AG20443 (cell line): ENCODE measurements around the gene SLC35B4.

Experiments
- DNase-seq: peaks from one replicate; pipeline ENCODE4 v3.0.0; 2012; ENCODE audit warnings: low spot score, mixed read lengths

The SLC35B4 gene

GRCh38 chr7:134316539-134317344 lies at the start of gene SLC35B4:
Gene SLC35B4 (minus strand): TSS chr7:134316930. CDS start chr7:134316751, 179 bp downstream.
- peak; percentile 99 for DNase-seq

DNA sequence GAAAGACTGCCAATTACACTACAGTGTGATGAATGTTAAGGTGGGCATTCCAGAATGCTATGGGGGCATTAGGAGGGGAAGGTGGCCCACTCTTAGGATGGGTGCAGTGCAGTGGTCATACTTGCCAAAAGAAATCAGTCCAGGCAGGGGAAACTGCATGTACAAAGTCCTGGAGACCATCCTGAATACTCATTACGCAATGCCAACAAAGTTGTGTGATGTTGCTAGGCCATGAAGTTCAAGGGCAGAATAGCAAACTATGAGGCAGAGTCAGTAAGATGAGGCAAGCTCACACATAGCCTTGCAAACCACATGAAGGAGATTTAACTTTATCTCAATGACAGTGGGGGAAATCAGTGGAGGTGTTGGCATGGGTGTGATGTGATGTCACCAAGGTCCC lies 49.8 kb upstream of the SLC35B4 start:
- no peak for DNase-seq

GRCh38 chr7:134365341-134366054 lies 48.8 kb upstream of the SLC35B4 start:
- peak; percentile 69 for DNase-seq

GRCh38 chr7:134364619-134365037 lies 47.9 kb upstream of the SLC35B4 start:
- peak; percentile 52 for DNase-seq

DNA sequence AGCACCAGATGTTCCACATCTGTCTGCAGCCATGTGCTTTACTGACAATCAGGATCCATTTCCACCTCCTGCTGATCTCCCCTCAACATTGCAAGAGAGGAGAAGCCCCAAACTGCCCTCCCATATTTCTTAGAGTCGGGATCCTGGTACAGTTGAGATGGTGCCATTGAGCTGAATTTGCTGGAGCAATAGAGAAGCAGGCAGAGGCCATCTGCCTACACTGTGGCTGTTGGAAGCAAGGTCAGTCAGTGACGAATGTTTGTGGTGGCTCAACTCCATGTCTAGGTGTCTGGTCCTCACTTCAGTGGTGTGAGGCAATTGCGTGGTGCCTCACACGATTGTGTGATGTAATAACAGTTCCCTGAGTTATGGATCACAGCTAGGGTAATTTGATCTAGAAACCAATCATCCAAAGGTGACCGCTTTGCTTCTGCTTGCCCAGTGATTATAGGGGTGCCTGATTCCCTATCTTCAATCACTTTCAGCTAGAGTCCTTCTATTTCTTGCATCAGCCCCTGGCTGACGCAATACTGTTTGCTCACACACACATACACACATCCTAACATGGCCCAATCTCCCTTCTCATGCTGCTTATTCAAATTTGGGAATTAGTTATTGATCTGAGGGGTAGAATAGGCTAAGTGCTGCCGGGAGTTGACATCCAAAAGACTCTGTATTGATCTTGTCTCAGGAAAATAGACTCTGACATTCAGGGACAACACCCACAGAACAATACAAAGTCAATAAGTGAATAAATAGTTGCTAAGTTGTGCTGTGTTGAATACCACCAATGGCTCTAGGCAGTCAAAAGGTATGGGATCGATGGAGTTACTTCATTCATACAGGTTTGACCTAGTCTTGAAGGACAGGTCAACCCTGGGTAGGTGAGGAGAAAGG lies 46.1 kb upstream of the SLC35B4 start:
- DNase-seq = peak; percentile 21

DNA sequence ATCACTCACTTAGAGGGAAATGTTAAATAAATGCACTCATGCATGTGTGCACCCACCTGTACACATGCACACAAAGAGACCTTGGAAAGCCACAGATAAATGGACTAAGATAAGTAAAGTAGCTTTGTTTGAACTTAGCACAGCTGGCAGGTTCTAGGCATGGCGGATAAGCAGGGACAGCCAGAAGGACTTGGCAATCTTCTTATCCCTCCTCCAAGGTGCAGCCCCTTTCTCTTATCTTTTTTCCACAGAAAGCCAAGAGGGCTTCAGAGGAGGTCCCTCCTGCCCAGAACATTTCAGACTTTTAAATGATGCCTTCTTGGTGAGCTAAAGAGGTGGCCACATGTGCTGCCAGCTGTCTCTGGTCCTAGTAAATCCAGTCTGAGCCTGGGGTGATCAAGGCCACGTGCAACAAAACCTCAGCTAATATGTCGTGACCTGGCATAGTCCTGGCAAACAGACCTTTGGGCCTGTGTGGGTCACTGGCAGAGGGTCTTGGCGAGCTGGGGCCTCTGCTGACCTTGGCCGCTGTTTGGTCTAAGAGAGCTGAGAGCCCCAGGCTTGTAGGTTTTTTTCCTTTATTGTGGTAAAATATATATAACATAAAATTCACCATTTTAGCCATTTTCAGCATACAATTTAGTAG lies 43.2 kb upstream of the SLC35B4 start:
- no peak for DNase-seq

GRCh38 chr7:134357486-134357885 lies 40.8 kb upstream of the SLC35B4 start:
- DNase-seq = no peak

- no peak for DNase-seq
These were observed 39.7 kb upstream of the SLC35B4 start for GRCh38 chr7:134356421-134356936.

- DNase-seq = peak; percentile 67
These were observed 39.2 kb upstream of the SLC35B4 start for GRCh38 chr7:134355927-134356326.

DNA sequence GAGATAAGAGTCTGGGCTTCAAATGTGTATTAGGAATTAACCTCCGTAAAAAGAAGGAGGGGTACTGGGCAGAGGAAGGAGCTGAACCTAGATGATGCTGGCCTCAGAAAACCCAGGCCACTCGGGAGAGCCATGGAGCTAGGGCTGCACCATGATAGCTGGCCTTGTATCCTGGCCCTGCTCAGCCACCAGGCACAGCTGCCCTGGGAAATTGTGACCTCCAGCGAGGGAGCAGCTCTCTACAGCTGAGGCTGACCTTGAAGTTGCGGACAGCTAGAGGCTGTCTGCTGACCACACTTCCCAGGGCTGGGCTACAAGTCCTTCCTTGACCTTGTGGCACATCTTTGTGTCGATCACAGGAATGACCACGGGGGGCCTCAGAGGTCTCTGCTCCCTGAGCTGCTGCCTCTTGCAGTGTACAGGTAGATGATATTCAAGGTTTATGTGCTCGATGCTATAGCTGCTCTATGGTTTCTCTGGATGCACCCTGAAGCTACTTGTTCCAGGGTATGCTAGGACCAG lies 38.3 kb upstream of the SLC35B4 start:
- DNase-seq = no peak

- no peak for DNase-seq
These were observed 36.7 kb upstream of the SLC35B4 start for GRCh38 chr7:134353411-134353810.

DNA sequence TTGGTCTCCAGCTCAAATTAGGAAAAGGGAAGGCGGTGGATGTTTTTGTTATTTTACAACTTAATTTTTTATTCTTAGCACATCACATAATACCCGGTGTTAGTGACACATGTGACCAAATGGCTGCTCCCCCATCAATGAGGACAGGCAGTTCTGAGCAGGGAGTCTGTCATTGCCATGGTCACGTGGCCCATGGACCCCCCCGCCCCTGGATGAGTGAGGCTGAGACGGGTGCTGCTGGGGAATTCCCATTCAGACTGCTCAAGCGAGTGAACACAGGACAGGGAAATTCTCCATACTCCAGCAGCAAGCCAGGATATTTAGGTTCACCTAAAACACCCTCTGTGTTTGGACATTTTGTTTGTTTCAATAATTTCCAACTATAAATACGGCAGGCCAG lies 34.7 kb upstream of the SLC35B4 start:
- DNase-seq = no peak

DNA sequence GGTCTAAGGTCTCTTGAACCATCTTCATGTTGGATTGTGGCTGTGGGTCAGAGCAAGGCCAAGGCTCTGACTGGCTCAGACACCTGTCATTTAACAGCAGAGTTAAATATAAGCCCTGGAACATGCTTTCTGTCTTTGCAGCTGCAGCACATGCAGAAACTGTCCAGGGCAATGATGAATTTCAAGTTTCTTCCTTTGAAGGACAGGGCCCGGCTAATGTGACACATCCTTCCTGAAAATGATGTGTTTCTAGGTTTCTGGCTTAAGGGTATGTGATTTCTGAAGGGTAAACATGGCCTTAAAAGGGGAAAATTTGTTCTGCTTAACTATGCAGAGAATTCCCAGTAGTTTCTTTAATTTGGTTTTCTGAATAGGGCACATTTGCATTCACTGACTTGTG lies 34.0 kb upstream of the SLC35B4 start:
- no peak for DNase-seq

- DNase-seq = no peak
These were observed 30.8 kb upstream of the SLC35B4 start for GRCh38 chr7:134347567-134347966.

GRCh38 chr7:134343796-134344195 lies 27.1 kb upstream of the SLC35B4 start:
- no peak for DNase-seq

- no peak for DNase-seq
These were observed 26.4 kb upstream of the SLC35B4 start for GRCh38 chr7:134343136-134343535.

DNA sequence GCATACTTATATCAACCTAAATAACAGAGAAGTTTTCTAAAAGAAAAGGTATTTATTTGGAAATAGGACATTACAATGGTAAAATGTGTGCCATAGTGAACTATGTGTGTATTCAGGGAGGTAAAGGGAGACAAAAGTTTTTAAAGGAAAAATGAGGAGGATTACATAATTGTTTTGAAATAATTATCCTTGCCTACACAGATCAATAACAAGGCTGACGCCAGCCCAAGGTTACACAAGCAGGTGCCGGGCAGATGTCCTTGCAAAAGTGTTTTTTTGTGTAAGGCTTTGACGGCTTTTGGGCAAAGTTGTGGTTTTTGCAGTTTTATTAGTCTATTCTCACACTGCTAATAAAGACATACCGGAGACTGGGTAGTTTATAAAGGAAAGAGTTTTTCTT lies 22.7 kb upstream of the SLC35B4 start:
- DNase-seq = no peak

GRCh38 chr7:134337980-134338379 lies 21.2 kb upstream of the SLC35B4 start:
- DNase-seq = no peak

GRCh38 chr7:134334408-134334807 lies 17.7 kb upstream of the SLC35B4 start:
- no peak for DNase-seq

DNA sequence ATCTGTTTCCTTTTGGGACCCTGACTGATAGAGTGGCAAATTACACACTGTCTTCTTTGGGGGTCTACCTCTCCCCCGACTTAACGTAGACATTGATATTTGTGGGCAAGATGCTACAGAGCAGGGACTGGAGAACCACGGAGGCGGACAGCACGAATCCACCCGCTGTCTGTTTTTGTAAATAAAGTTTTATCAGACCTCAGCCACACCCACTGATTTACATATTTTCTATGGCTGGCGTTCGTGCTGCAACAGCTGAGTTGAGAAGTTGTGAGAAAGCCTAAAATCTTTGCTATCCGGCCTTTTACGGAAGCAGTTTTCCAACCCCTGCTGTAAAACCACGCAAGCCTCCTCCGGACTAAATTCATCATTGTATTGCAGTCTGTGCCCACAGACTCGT lies 17.2 kb upstream of the SLC35B4 start:
- no peak for DNase-seq

DNA sequence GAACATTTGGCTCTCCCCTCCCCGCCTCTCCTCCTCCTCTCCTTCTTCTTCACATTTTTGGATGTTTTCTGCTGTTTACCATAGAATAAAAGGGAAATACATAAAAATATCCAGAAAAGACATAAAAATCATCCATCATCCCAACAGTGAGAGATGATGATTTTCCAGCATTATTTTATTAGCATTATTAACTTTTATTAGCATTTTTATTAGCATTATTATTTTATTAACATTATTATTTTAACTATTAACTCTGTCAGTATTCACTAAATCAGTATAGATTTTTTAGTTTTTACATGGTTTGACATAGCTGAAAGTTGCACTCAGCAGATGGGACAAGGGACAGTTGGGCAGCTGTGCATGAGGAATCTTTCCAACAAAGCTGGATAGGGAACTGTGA lies 16.2 kb upstream of the SLC35B4 start:
- DNase-seq = no peak
